HepG2 (cell line): ENCODE data around the gene TBC1D10A. TPM values are rescaled to one million over a fixed set of nuclear protein-coding genes. Genes with fewer than 3 reads are reported as not detected.

ENCODE experiments used
- ESRRA ChIP-seq: sonication (generic); formaldehyde crosslinking; IDR thresholded peaks from 2 replicates; pipeline ENCODE4 v1.5.1; 2020; ENCODE audit warnings: mild to moderate bottlenecking, low read depth, missing genetic modification reagents
- ETV5 ChIP-seq: IDR thresholded peaks from 2 replicates; pipeline ENCODE4 v1.6.1; 2018; ENCODE audit warnings: missing biosample characterization, missing genetic modification reagents, inconsistent platforms, borderline replicate concordance
- GPN1 ChIP-seq: sonication (generic); formaldehyde crosslinking; IDR thresholded peaks from 2 replicates; pipeline ENCODE4 v1.5.1; 2020; ENCODE audit warnings: missing genetic modification reagents, borderline replicate concordance
- PHF5A ChIP-seq: IDR thresholded peaks from one replicate; pipeline ENCODE4 v1.6.1; 2018; ENCODE audit warnings: low read depth, missing genetic modification reagents; ENCODE audit not compliant: unreplicated experiment
- RELA ChIP-seq: sonication (generic); formaldehyde crosslinking; IDR thresholded peaks from 2 replicates; pipeline ENCODE4 v1.4.0; 2020; ENCODE audit warnings: missing genetic modification reagents
- TFE3 ChIP-seq: IDR thresholded peaks from 2 replicates; pipeline ENCODE4 v1.6.1; 2016
- THAP9 ChIP-seq: sonication (generic); formaldehyde crosslinking; IDR thresholded peaks from 2 replicates; pipeline ENCODE4; 2020; ENCODE audit warnings: missing genetic modification reagents, mild to moderate bottlenecking, borderline replicate concordance
- ZBTB46 ChIP-seq: sonication (generic); formaldehyde crosslinking; IDR thresholded peaks from 2 replicates; pipeline ENCODE4 v1.4.0; 2020; ENCODE audit warnings: mild to moderate bottlenecking, missing genetic modification reagents, borderline replicate concordance
- ZFP62 ChIP-seq: sonication (generic); formaldehyde crosslinking; IDR thresholded peaks from 2 replicates; pipeline ENCODE4 v1.4.0; 2020; ENCODE audit warnings: missing genetic modification reagents
- ZNF121 ChIP-seq: sonication (generic); formaldehyde crosslinking; IDR thresholded peaks from 2 replicates; pipeline ENCODE4 v1.5.0; 2020; ENCODE audit warnings: mild to moderate bottlenecking, missing genetic modification reagents
- ZNF234 ChIP-seq: sonication (generic); formaldehyde crosslinking; conservative IDR thresholded peaks from 2 replicates; pipeline ENCODE4 v1.5.1; 2020; ENCODE audit warnings: mild to moderate bottlenecking, missing genetic modification reagents
- ZNF451 ChIP-seq: sonication (generic); formaldehyde crosslinking; IDR thresholded peaks from 2 replicates; pipeline ENCODE4 v1.5.0; 2020; ENCODE audit warnings: mild to moderate bottlenecking, missing genetic modification reagents
- ZNF564 ChIP-seq: sonication (generic); formaldehyde crosslinking; IDR thresholded peaks from 2 replicates; pipeline ENCODE4 v1.8.1; 2023; ENCODE audit warnings: mild to moderate bottlenecking, missing genetic modification reagents
- ZNF644 ChIP-seq: IDR thresholded peaks from 2 replicates; pipeline ENCODE4 v1.6.1; 2016; ENCODE audit warnings: low read depth
- ZNF777 ChIP-seq: sonication (generic); formaldehyde crosslinking; IDR thresholded peaks from 2 replicates; pipeline ENCODE4 v1.4.0; 2020; ENCODE audit warnings: missing genetic modification reagents
- ZNF841 ChIP-seq: sonication (generic); formaldehyde crosslinking; IDR thresholded peaks from 2 replicates; pipeline ENCODE4 v1.8.1; 2023; ENCODE audit warnings: missing genetic modification reagents, borderline replicate concordance
- polyA plus RNA-seq, 8 experiments: library from polyadenylated mRNA; depleted of rRNA in 3 of 8; stranded (reverse) in 7 of 8; unstranded in 1 of 8; fragments of >200 nt; fragmentation: Illumina TruSeq in 4 of 8; extraction: Trizol in 4 of 8; gene quantifications; 2 replicates each; pipeline versions ENCODE4 v1.2.1 to v1.2.3, GENCODE V29; 2011 to 2016; ENCODE audit warnings: low read depth in 4 of 8, missing spikeins in 1 of 8, mixed read lengths in 1 of 8; ENCODE audit not compliant: insufficient read depth in 1 of 8
- total RNA-seq, 5 experiments: library from RNA; depleted of rRNA; stranded (reverse); fragments of >200 nt; fragmentation: Illumina TruSeq; extraction: Trizol; gene quantifications; 2 replicates each; pipeline ENCODE4 v1.2.3, GENCODE V29; 2016; ENCODE audit warnings: low read depth in 1 of 5
- TF ChIP-seq, protein P1 (sequence below): sonication (generic); formaldehyde crosslinking; IDR thresholded peaks from 2 replicates; pipeline ENCODE4 v1.4.0; 2020; ENCODE audit warnings: low read depth, mild to moderate bottlenecking, missing genetic modification reagents
- TF ChIP-seq, protein P2 (sequence below): sonication (generic); formaldehyde crosslinking; IDR thresholded peaks from 2 replicates; pipeline ENCODE4 v1.4.0; 2020; ENCODE audit warnings: missing genetic modification reagents
- TF ChIP-seq, protein P3 (sequence below): sonication (generic); formaldehyde crosslinking; IDR thresholded peaks from 2 replicates; pipeline ENCODE4 v1.8.1; 2023; ENCODE audit warnings: mild to moderate bottlenecking, inconsistent platforms, moderate library complexity, missing genetic modification reagents, borderline replicate concordance

The TBC1D10A gene
- total and polyA plus RNA-seq, 2 of the 13 experiments (the other 11 are each of a cell fraction or from before 2014, with no cell fraction given), result 4.2 to 4.9 TPM

GRCh38 chr22:30356449-30357235, 29.9 kb upstream of the TBC1D10A start, which contains the start of the genes CCDC157 and SF3A1 (continued):
- TF ChIP-seq, protein P1, sequence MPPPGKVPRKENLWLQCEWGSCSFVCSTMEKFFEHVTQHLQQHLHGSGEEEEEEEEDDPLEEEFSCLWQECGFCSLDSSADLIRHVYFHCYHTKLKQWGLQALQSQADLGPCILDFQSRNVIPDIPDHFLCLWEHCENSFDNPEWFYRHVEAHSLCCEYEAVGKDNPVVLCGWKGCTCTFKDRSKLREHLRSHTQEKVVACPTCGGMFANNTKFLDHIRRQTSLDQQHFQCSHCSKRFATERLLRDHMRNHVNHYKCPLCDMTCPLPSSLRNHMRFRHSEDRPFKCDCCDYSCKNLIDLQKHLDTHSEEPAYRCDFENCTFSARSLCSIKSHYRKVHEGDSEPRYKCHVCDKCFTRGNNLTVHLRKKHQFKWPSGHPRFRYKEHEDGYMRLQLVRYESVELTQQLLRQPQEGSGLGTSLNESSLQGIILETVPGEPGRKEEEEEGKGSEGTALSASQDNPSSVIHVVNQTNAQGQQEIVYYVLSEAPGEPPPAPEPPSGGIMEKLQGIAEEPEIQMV (CRISPR knock-in tag), result peak; percentile 89
- TF ChIP-seq ZBTB46 (CRISPR knock-in tag) (no peak), ESRRA (CRISPR knock-in tag) (peak; percentile 67; the same call in 1 of the 2 replicates), THAP9 (peak; percentile 98), TFE3 (0 out of 2 replicates have a peak, but pooled peaks have one; percentile 35), GPN1 (no peak; the same call in 1 of the 2 replicates), ZNF234 (CRISPR knock-in tag) (no peak), ZFP62 (CRISPR knock-in tag) (no peak), RELA (CRISPR knock-in tag) (0 out of 2 replicates have a peak, but pooled peaks have one; percentile 63), ZNF564 (CRISPR knock-in tag) (peak; percentile 81), ETV5 (peak; percentile 71), PHF5A (CRISPR knock-in tag) (no peak), ZNF841 (CRISPR knock-in tag) (no peak), ZNF121 (no peak), ZNF451 (CRISPR knock-in tag) (peak; percentile 64; the same call in 1 of the 2 replicates), ZNF644 (CRISPR knock-in tag) (no peak), ZNF777 (CRISPR knock-in tag) (peak; percentile 69)
- TF ChIP-seq, protein P2, sequence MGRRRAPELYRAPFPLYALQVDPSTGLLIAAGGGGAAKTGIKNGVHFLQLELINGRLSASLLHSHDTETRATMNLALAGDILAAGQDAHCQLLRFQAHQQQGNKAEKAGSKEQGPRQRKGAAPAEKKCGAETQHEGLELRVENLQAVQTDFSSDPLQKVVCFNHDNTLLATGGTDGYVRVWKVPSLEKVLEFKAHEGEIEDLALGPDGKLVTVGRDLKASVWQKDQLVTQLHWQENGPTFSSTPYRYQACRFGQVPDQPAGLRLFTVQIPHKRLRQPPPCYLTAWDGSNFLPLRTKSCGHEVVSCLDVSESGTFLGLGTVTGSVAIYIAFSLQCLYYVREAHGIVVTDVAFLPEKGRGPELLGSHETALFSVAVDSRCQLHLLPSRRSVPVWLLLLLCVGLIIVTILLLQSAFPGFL (CRISPR knock-in tag), result no peak
- TF ChIP-seq, protein P3, sequence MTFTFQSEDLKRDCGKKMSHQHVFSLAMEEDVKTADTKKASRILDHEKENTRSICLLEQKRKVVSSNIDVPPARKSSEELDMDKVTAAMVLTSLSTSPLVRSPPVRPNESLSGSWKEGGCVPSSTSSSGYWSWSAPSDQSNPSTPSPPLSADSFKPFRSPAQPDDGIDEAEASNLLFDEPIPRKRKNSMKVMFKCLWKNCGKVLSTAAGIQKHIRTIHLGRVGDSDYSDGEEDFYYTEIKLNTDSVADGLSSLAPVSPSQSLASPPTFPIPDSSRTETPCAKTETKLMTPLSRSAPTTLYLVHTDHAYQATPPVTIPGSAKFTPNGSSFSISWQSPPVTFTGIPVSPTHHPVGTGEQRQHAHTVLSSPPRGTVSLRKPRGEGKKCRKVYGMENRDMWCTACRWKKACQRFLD (CRISPR knock-in tag), result peak; percentile 60
